Tibial nerve (tissue), 3 donors: ENCODE results near the gene CTPS2.

Experiments used
- POLR2A ChIP-seq, 2 donors: fragments of 450-650 bp; IDR thresholded peaks; one replicate each; pipeline ENCODE4 v1.6.1; 2017; ENCODE audit warnings: antibody characterized with exemption in 2 of 2, mild to moderate bottlenecking in 2 of 2, moderate library complexity in 2 of 2
- TF ChIP-seq, protein P1 (sequence below), 5 experiments: fragments of 200-600 bp in 3 of 5; fragments of 450-650 bp in 2 of 5; sonication (generic) in 3 of 5; IDR thresholded peaks; one replicate each; pipeline ENCODE4 v1.5.1; 2016 to 2019; ENCODE audit warnings: antibody characterized with exemption in 5 of 5, mild to moderate bottlenecking in 3 of 5, moderate library complexity in 2 of 5

DNA sequence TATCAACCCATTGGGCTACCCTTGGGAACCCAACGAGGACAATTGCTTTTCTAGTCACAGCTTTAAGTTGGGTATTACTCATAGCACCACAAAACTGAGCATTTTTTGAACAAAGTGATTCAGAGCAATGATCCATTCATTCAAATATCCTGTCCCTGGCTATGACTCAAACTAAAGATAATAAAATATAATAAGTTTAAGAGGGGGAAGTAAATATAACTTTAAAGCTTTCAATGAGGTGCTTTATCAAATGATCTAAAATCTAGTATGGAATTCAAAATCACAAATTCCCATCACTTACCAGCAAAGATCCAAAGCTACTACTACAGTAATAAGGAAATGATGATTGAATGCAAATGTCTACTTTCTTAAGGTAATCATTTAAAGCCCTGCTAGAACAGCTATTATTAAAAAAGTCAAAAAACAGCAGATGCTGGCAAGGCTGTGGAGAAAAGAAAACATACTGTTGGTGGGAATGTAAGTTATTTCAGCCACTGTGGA lies 102.3 kb downstream of the CTPS2 start:
- TF ChIP-seq, protein P1, sequence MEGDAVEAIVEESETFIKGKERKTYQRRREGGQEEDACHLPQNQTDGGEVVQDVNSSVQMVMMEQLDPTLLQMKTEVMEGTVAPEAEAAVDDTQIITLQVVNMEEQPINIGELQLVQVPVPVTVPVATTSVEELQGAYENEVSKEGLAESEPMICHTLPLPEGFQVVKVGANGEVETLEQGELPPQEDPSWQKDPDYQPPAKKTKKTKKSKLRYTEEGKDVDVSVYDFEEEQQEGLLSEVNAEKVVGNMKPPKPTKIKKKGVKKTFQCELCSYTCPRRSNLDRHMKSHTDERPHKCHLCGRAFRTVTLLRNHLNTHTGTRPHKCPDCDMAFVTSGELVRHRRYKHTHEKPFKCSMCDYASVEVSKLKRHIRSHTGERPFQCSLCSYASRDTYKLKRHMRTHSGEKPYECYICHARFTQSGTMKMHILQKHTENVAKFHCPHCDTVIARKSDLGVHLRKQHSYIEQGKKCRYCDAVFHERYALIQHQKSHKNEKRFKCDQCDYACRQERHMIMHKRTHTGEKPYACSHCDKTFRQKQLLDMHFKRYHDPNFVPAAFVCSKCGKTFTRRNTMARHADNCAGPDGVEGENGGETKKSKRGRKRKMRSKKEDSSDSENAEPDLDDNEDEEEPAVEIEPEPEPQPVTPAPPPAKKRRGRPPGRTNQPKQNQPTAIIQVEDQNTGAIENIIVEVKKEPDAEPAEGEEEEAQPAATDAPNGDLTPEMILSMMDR (IDR thresholded peaks at IDR 0.05), result no peak
- TF ChIP-seq POLR2A (IDR thresholded peaks at IDR 0.05), result no peak
